GM21825 (cell line): Measurements from ENCODE around the gene MVK.

Experiments
- ATAC-seq: cut with Tn5 transposase; IDR thresholded peaks from one replicate; pipeline ENCODE4 v1.9.1; 2021; ENCODE audit warnings: mild to moderate bottlenecking, moderate library complexity; ENCODE audit not compliant: unreplicated experiment

Gene MVK

DNA sequence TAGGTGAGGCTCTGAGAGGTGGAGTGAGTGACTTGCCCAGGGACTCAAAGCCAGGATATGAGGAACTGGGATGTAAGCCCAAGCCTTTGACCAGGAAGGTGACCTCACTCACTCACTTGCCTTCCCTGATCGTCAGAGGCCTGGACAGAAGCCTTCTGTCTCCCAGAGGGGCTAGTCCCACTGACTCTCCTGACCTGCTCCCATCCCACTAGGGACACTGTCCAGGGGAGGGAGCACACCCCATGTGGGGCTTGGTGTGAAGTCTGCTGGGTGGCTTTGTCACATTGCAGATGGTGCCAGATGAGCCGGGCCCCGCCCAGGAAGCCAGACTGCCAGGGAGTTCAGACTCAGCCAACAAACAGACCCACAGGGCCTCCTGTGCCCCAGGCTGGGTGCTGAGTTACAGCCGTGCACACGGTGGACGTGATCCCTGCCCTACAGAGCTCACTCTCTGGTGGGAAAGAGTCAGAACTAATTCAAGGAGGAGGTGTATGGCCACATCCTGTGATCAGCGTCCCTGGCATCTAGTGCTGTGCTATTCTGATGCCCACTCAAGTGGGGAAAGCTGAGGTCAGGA is 28.6 kb upstream of the MVK start:
- no peak for ATAC-seq

DNA sequence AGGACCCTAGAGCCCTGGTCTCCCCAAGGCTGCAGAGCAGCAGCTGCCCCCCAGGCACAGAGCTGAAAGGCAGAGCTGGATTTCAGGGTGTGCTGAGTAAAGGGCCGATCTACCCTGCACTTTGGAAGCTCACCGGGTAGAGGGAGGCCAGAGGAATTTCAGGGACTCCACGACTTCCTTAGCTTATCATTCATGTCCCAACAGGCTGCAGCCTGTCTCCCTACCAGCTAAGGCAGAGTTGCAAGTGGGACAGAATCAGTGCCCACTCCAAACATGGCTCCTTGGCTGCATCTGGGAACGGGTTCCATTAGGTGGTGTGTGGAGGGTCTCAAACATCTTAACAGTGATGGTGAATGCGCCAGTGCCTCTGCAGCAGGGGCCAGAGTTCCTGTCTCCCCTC is 27.8 kb upstream of the MVK start:
- ATAC-seq = no peak

DNA sequence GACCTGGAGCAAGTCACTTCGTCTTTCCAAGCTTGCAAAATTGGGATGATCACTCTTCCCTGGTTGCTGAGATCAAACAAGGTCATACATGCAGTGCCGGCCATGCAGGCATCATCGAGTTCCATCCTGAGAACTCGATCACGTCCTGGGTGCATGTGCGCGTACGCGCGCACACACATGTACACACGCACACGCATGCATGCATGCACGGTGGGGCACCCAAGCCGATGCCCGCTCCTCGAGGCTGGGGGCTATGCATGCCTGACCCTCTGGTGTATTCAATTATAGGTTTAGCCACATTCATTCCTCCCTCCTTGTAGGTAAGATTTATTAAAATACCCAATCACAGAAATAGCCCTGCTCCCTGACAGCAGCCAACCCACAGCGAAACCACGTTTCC is 26.3 kb upstream of the MVK start:
- no peak for ATAC-seq

DNA sequence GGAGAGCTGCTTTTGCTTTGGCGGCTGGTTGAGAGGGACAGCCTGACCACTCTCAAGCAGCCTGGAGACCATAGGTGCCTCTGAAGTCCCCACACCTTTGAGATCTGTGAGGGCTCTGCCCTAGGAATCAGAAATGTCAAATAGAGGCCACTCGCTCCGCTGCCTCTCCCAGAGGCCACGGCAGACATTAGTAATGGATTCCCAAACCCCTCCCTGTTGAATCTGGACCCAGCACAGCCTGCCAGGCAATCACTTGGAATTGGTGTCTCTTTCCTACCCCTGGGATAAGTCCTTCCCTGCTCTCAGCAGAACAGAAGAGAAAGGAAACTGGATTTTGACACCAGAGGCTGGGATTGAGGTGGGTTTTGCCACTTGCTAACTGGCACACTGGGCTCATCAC is 25.3 kb upstream of the MVK start:
- ATAC-seq = no peak

DNA sequence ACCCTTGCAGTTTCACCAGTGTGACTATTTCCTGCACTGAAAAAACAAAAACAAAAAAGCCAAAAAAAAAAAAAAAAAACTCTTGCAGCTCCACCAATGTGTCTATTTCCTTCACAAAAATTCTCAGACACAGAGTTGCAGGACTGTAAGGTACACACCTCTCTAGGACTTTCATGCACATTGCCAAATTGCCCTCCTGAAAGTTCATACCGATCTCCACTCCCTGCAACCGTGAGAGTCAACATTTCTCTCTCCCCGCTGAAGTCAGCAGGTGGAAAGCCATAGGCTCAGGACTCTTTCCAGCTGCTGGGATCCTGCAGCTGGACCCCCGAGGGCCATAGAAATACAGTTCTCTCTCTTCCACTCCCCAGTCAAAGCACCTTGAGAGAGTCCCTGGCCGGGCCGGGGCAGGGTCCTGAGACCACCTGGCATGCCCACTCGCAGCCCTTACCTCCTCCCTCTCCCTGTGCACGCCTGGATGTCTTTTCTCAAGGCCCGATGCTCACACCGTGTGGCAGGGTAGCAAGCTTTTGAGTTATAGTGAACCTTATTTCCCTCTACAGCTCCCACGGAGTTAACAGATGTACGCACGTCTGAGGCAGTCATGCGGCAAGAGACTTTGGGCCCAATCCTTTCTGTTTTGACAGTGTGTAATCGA is 23.9 kb upstream of the MVK start:
- no peak for ATAC-seq

DNA sequence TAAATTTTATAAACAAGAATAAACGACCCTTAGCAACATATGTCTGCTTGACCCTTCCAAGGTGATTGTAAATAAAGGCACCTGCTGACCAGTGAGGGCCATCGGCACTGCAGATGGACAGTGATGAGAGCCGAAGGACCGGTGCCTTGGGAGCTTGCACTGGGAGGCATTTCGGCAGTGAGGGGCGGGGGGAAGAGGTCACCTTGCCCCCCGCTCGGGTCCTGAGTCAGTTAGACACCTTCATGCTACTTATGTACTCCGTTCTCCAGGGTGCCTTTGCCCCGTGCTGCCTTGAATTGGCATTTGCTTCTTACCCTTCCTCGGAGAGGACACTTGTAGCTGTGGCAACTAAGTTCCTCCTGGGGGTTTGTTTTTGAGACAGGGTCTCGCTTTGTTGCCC is 23.3 kb upstream of the MVK start:
- ATAC-seq = no peak

DNA sequence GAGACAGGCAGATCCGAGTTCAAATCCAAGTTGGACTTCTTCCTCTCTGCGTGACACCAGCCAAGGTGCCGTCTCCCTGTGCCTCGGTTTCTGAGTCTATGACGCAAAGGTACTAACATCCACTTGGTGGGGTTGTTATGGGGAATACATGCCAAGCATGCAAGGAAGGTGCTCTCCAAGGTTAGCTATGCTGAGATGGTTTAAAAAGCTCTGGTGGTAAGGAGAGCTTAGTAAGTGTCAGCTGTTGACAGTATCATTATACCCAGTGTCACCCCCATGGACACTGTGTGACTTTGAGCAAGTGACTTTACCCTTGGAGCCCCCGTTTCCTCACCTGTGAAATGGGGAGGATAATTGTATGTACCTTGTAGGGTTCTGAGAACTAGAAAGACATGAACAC is 22.5 kb upstream of the MVK start:
- no peak for ATAC-seq

DNA sequence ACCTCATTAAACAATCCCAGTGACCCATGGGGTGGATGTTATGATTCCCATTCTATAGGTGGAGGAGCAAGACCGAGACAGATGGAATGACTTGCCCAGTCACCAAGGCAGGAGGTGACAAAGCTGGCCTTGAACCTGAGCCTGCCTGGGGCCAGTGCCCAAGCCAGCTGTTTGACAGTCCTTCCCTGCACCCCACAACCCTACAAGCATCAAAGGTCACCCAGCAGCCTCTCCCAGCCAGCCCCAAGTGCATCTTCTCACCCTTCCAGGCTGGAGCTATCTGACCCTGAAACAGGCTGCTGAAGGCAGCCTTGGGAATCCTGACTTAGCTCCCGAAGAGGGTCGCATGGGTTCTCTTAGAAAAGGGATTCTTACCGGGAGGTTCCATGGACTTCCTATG is 20.6 kb upstream of the MVK start:
- ATAC-seq = no peak

DNA sequence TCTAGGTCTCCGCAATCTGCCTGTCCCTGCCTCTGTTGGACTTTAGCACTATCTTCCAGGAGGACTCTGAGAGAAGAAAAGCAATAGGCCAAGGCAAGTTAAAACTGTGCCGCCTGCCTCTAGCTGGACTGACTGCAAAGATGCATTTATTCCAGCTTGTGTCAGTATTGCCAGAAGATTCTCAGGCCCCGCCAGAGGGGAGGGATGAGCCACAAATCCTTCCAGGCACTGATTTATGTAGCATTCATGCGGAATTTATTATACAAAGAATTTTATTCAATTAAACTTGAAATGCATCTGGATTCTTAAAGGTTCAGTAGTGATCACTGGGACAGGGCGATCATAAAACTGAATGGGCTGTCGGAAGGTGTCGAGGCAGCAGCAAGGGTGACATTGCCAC is 20.1 kb upstream of the MVK start:
- no peak for ATAC-seq

DNA sequence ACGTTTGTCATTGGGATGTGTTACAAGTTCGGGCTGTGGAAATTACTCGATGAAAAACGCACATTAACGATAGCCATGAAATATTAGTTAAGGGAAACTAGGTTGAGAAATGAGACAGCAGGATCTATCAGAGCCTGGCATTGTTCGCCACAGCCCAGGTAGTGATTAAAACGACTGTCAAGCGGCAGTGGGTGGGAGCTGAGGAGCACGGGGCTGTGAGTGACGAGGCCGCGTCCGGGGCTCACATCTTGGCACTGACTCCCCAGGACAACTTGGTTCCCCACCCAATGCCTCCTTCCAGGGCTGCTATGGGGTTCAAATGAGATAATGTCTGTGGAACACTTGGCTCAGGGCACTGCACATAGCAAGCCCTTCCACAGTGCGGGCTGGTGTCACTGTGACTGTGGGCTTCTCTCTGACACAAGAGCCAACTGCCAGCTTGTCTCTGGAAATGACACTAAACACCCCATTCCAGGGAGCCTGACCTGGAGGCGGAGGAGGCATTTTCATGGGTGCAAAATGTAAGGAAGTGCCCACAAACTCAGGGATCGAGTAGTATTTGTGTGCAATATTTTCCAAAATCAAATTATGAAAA is 19.6 kb upstream of the MVK start:
- ATAC-seq = no peak

DNA sequence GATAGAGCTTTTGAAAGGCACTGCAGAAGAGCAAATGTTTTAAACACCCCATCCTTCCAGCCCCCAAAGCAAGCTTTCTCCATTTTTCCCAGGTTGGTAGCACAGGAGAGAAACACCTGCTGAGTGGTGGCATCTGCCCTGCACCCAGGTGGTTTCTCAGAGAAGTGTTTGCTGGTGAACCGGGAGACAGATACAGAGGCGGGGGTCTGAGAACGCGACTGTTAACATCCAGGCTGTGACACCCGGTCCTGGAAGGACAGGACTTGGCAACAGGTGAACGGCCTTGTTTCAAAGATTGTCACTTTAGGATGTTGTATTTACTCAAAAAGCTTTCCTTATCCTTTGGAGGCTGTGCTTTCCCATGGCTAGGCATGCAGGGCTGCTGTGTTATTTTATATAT is 18.8 kb upstream of the MVK start:
- ATAC-seq = no peak

DNA sequence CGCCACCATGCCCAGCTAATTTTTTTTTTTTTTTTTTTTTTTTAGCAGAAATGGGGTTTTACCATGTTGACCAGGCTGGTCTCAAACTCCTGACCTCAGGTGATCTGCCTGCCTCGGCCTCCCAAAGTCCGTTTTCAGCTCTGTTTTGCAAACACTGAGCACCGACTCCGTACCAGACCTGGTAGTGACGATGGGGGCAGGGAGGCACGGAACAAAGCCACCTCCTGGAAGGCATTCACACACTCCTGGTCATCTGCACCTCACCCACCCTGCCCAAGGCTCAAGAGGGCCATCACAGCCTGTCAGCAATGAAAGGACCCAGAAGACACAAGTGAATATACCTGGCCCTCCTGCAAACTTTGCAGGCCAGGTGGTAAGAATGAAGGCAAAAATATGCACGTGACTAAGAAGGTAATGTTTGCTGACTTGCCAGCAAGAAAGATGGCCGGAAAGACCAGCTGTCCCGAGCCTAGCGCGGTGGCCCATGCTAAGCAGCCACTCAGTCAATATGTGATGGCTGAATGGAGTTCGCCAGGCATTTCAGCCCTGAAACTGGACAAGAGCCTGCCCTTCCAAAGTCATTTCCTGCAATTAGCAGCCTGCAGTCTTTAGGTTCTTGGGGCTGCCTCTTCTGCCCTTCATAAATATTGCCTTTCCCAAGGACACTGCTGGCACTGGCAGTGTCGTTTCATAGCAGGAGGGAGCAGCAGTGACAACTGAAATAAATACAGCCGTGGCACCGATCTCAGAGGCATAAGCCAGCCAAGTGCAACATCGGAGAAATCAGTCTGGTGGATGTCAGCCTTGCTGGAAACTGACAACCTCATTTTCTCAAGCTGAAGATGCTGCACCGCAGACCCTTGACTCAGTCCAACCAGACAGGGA is 17.9 kb upstream of the MVK start:
- ATAC-seq = no peak

DNA sequence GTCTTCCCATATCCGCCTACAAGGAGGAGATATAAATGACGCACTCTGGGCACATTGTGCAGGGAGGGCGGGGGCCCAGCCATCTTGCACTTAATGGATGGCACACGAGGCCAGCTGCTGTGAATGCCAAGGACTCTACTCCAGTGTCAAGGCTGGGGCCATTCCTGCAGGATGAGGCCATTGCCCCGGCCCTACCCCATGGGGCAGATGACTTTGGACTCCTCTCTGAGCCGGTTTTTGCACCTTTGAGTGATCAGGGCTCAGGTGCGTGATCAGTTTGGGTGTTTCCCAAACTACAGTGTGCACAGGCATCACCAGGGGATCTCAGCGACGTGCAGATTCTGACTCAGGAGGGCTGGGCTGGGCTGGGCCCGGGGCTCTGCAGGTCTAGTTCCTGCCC is 16.4 kb upstream of the MVK start:
- no peak for ATAC-seq

DNA sequence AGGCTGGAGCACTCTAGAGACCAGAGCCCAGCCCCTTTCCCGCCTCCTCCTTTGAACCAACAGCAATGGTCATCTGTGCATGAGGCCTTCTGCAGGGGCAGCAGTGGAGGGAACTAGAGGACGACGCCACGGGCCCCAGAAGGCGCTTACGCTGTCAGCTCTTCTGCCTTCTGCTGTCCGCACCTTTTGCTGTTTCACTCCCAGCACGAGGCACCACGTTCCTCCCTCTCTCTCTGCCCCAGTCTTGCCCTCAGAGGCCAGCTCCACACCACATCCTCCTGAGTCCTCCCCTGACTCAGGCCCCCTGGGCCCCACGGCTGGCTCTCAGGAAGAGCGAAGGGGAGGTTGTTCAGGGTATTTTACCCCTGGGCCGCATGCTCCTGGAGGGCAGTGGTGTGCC is 15.8 kb upstream of the MVK start:
- ATAC-seq = no peak

DNA sequence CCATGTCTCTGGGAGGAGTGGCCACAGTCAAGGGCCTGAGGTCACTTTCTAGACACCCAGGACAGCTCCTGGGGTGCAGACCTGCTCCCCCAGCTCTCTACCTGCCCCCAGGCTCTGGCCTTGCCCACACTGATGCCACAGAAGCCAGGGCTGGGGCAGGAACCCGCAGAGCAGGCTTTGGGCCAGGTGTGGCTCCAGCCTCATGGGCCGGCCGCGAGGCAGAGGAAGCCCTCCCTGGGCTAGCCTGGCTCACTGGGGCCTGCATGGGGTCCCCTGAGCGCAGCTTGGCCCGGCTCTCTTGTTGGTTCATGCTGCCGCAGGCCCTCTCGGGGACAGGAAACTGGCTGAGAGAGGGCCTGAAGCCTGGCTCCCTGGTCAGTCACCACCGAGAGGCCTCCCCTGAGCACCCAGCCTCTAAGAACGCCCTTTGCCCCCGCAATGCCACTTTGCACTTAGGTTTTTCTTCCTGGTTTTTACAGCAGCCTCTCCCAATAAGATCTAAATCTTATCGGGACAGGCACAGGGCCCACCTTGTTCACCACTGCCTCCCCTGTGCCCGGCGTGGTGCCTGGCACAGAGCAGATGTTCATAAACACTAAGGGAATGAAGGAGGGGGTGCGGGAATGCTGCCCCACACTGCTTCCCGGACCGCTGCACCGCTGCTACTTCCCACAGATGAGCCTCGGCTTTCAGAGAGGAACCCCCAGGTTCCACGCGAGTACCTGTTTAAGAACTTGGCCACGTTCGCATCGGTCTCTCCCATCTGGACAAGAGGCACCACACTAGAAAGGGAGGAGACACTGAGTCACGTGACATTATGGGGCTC is 15.0 kb upstream of the MVK start:
- no peak for ATAC-seq

DNA sequence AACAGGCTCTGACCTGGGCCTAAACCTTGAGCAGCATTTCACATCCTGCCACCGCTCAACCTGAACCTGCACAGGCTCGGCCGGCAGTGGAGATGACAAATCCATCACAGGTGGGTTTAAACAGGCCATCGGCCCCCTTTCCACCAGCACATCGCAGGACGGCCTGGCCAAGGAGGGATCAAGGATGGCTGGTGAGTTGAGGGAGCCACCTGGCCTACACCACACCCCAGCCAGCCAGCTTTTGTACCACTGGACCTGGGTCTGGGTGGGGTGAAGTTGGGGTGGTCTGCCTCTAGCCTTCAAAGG is 14.4 kb upstream of the MVK start:
- no peak for ATAC-seq

DNA sequence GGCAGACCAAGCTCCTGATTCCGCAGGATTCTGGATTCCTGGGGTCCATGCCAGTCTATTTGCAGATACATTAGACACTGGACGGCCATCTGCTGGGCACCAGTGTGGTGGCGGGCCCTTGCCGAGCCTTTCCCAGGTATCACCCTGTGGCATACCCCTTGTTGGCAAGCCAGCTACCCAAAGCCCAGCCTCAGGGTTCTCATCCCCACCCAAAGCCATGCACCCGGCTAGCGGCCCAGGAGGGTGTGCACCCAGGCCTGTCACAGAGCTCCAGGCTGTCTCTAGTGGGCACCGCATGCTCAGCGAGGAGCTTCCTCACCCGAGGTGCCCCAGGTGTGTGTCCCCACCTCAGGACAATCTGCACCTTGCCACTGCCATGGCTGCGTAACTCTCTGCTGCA is 14.0 kb upstream of the MVK start:
- ATAC-seq = no peak

DNA sequence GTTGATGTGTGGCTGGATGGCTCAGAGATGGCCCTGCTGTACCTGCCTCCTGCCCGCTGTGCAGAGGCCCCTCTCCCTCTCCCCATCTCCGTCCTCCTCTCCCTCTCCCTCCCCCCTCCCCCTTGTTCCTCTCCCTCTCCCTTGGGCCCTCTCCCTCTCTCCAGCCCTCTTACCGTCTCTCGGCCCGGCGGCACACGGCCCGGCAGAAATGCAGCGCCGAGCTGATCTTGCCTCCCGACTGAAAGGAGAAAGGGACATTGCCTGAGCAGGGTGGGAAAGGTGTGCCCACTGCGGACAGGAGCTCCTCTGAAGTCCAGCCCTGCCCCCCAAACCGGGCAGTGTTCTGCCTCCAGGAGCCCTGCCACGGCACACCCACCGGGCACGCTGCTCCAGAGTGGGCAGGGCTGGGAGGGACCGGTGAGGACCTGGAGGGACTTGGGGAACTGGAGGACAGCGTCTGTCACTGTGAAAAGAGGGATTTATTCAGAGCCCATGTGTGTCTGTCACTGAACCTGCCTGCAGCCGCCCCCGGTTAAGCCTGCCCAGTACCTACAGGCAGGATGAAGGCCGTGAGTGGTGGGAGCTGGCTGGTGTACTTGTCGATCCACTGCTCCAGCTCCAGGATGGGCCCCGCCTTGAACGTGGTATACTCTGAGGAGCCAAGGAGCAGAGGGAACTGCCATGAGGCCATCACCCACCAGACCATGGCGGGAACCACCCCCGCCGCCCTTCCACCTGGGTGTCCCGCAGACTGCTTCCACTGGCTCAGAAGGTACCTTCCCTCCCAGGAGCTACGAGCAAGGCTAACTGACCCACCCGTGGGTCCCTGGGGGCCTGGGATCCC is 12.5 kb upstream of the MVK start:
- ATAC-seq = no peak

DNA sequence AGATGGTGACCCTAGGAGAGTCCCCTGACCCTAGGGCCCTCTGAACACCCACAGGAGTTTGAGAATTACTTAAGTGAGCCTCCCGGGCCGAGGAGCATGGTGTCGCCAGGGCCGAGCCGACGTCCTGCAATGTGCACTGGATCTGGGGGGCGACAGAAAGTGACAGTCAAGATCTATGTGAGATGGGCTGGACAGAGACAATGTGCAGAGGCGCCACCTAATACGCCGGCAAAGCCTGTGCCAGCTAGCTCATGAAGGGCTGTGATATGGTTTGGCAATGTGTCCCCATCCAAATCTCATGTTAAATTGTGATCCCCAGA is 11.9 kb upstream of the MVK start:
- no peak for ATAC-seq

DNA sequence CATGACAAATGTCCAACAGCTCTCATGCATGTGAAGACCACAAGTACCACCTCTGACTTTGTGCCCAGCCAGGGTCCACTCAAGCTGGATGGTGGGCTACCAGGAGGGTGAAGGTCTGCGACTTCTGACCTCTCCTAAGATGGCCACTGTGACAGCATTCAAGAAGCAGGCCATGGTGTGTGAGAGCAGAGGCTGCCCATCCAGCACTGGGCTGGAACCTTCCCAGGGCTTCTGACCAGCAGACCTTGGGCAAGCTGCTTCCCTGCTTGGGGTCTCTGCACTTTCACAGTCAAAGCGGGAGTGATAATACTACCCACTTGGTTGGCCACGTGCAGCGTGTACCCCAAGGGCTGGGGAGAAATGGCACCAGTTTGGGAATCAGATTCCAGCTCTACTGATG is 10.7 kb upstream of the MVK start:
- no peak for ATAC-seq
